Astrocyte (in vitro differentiated cells and primary cell): Measurements from ENCODE around the gene ARHGAP23.

Experiments
- EZH2 ChIP-seq: IDR thresholded peaks from 2 replicates; pipeline ENCODE4 v1.6.1; 2012; ENCODE audit warnings: mild to moderate bottlenecking, low read length, inconsistent platforms; ENCODE audit not compliant: insufficient read depth
- TF ChIP-seq, protein P1 (sequence below): IDR thresholded peaks from 2 replicates; pipeline ENCODE4 v1.5.1; 2011; ENCODE audit warnings: low read depth, mild to moderate bottlenecking, inconsistent platforms, low read length, moderate library complexity; ENCODE audit not compliant: insufficient read depth

DNA sequence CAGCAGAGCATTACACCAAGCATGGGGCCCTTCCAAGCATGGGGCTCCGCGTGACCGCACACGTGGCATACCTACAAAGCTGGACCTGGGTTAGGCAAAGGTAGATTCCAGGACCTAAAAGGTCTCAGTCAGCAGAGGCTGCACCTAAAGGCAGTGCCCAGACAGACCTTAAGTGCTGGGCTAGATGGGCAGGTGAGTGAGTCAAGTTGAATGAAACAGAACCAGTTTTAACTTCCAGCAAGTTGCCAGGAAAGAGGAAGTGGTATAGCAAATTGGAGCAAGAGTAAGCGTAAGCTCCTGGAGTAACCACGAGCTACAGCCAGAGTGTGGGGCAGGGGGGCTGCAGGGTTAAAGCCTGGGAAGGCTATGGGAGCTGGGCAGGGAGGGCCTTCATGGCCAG lies 128.0 kb downstream of the ARHGAP23 start:
- TF ChIP-seq, protein P1, sequence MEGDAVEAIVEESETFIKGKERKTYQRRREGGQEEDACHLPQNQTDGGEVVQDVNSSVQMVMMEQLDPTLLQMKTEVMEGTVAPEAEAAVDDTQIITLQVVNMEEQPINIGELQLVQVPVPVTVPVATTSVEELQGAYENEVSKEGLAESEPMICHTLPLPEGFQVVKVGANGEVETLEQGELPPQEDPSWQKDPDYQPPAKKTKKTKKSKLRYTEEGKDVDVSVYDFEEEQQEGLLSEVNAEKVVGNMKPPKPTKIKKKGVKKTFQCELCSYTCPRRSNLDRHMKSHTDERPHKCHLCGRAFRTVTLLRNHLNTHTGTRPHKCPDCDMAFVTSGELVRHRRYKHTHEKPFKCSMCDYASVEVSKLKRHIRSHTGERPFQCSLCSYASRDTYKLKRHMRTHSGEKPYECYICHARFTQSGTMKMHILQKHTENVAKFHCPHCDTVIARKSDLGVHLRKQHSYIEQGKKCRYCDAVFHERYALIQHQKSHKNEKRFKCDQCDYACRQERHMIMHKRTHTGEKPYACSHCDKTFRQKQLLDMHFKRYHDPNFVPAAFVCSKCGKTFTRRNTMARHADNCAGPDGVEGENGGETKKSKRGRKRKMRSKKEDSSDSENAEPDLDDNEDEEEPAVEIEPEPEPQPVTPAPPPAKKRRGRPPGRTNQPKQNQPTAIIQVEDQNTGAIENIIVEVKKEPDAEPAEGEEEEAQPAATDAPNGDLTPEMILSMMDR: no peak
- TF ChIP-seq EZH2: no peak
